ENCODE data around the gene ARX.

GRCh38 chrX:25043192-25043591 lies 27.4 kb upstream of the ARX start:
- TF ChIP-seq ZFP30 (CRISPR knock-in tag; IDR thresholded peaks at IDR 0.05): no peak
- TF ChIP-seq ISL1 (CRISPR knock-in tag; IDR thresholded peaks at IDR 0.05): no peak
- no peak for TF ChIP-seq TSHZ2 (CRISPR knock-in tag; IDR thresholded peaks at IDR 0.05)
- TF ChIP-seq ZNF565 (CRISPR knock-in tag; conservative IDR thresholded peaks at IDR 0.05; ENCODE audit: low read depth): no peak
- TF ChIP-seq TCF4 (CRISPR knock-in tag; IDR thresholded peaks at IDR 0.05; ENCODE audit: borderline replicate concordance): no peak
- no peak for TF ChIP-seq RARB (CRISPR knock-in tag; IDR thresholded peaks at IDR 0.05)
- TF ChIP-seq CSRNP3 (CRISPR knock-in tag; IDR thresholded peaks at IDR 0.05): no peak
- TF ChIP-seq POU6F1 (CRISPR knock-in tag; IDR thresholded peaks at IDR 0.05; ENCODE audit: borderline replicate concordance, low read depth): no peak
- no peak for TF ChIP-seq PATZ1 (CRISPR knock-in tag; IDR thresholded peaks at IDR 0.05; ENCODE audit: borderline replicate concordance)
- no peak for TF ChIP-seq GLIS3 (CRISPR knock-in tag; IDR thresholded peaks at IDR 0.05)
- no peak for TF ChIP-seq BACH2 (CRISPR knock-in tag; IDR thresholded peaks at IDR 0.05; ENCODE audit: borderline replicate concordance)
- no peak for TF ChIP-seq ZNF70 (CRISPR knock-in tag; IDR thresholded peaks at IDR 0.05)
